CD4-positive, alpha-beta T cell treated with Interleukin-2 at 100 ng/mL for 4 hours (primary cell): ENCODE measurements around the gene CBL.

ENCODE experiments used
- DNase-seq: peaks from one replicate; pipeline ENCODE4 v3.0.0-alpha.2; 2020; ENCODE audit warnings: low spot score

CBL gene

GRCh38 chr11:119347940-119348605 lies 141.9 kb downstream of the CBL start:
- no peak for DNase-seq

DNA sequence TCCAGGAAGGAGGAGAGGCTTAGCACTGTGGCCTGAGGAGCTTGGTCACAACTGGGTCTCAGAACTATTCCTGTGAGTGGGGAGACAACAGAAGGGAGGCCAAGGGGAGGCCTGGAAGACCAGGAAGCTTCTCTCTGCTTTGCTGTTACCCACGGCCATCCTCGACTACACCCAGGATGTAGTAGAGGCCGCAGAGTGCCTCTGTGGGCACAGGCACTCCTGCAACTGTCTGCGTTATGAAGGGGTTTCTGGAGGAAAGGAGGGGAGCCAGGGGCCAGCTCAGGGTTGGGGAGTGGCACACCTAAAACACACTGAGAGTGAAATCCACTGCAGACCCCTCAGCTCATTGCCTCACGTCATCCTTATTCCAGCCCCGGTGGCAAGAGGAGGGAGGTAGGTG lies 144.2 kb downstream of the CBL start:
- DNase-seq, result no peak

- no peak for DNase-seq
Measured at GRCh38 chr11:119351232-119351631, 145.1 kb downstream of the CBL start.

- no peak for DNase-seq
Measured at GRCh38 chr11:119352857-119353260, 146.7 kb downstream of the CBL start.

DNA sequence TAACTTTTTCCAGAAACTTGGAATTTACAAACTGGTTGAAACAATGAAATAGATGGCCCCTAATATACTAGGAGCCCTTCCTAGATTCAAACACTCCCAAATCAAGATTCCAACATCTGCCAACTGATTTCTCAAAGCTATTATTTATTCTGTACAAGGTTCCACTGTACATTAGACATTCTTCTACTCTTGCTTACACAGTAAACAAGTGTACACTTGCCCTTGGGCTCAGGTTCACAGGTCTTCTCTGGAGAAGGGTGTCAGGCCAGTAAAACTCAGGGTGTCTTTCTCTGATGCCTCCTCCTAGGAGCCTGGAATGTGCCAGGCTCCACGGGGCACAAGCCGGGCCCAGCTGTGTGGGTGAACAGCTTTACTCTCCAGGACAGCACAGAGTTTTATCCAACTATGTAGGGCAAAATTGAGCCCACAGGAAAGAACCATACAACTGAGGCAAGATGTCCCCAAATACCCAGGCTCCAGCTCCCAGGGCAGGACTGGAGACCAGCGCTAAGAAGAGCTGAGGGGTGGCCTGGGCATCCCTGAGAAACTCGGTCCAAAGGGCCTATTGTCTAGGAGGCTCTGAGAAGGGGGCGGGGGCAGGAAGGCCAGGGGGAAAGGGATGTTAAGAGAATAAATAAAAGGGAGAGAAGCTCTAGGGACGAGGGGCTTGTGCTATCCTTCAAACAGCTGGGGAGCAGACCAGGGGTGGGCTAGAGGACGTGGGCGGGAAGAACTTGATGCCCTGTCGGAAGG lies 149.1 kb downstream of the CBL start:
- DNase-seq, result no peak

DNA sequence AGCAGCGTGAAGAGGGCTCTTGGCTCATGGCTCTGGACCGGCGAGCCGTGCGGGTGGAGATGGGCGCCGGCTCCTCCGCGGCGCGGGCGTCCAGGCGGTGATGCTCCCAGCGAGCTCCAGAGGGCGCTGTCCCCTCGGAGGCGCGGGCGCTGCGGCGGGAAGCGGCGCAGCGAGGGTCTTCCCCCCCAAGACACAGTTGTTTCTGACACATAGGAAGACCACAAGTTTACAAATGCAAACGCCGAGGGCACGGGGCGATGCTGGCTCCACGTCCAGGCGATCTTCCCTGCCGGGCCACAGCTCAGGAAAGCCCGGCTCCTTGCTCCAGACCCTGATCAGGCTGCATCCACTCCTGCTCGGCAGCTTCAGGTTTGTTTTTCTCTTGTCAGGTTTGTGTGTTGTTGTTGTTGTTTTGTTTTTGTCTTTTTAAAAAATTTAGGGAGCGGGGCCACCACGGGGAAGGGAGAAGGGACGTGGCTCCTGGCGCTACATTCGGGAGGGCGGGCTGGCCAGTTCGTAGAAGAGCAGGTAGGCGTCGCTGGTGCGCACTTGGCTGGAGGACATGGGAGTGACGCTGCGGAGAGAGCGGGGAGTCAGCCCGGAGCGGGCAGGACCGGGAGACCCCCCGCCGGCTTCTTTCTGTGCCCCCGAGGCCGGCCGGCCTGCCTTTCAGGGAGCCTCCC lies 150.4 kb downstream of the CBL start:
- peak; percentile 65 for DNase-seq

GRCh38 chr11:119357074-119357473 lies 150.9 kb downstream of the CBL start:
- DNase-seq, result no peak
